Measurements from ENCODE around the gene OR51I1.

GRCh38 chr11:5421811-5422210 is 19.5 kb downstream of the OR51I1 start, which contains the start of gene OR51Q1:
- TF ChIP-seq CTCF (IDR thresholded peaks at IDR 0.05) (no peak), POLR2A (IDR thresholded peaks at IDR 0.05) (no peak)
